HFFc6 (cell line): ENCODE measurements around the gene SLCO3A1. TPM values are rescaled to one million over a fixed set of nuclear protein-coding genes. Genes with fewer than 3 reads are reported as not detected.

Experiments used
- DNase-seq: peaks from one replicate; pipeline ENCODE4 v3.0.0-alpha.2; 2018
- H3K27ac Mint-ChIP-seq: 2 replicates; pipeline ENCODE4 v1.8.0; 2020; ENCODE audit warnings: mild to moderate bottlenecking, mixed read lengths
- H3K27me3 Mint-ChIP-seq: 2 replicates; pipeline ENCODE4 v1.8.0; 2021; ENCODE audit warnings: mild to moderate bottlenecking, moderate library complexity, mixed read lengths; ENCODE audit not compliant: insufficient read depth
- H3K36me3 Mint-ChIP-seq: 2 replicates; pipeline ENCODE4 v1.8.0; 2021; ENCODE audit warnings: low read depth, mixed read lengths
- H3K4me1 Mint-ChIP-seq: 2 replicates; pipeline ENCODE4 v1.8.0; 2020; ENCODE audit warnings: low read depth, mixed read lengths
- H3K4me3 Mint-ChIP-seq: 2 replicates; pipeline ENCODE4 v1.8.0; 2020; ENCODE audit warnings: mild to moderate bottlenecking, moderate library complexity, mixed read lengths
- H3K9me3 Mint-ChIP-seq: 2 replicates; pipeline ENCODE4 v1.8.0; 2020; ENCODE audit warnings: mild to moderate bottlenecking, mixed read lengths
- CTCF ChIP-seq: fragments of 200-600 bp; sonication (generic); IDR thresholded peaks from 2 replicates; pipeline ENCODE4 v1.5.0; 2021; ENCODE audit warnings: antibody characterized with exemption, mild to moderate bottlenecking
- total RNA-seq, 6 experiments: library from RNA; stranded (reverse); fragmentation: NEBNext Ultra II Directional; extraction: Animal tissue kit (Norgen Biotek cat#: 25700); gene quantifications; 2 replicates in 1 of 6; 3 replicates in 5 of 6; pipeline ENCODE4 v1.2.3, GENCODE V29; 2021

Gene SLCO3A1
- total RNA-seq, 6 experiments from 2014 or later, result 5.7 to 19.4 (median 14.4) TPM

DNA sequence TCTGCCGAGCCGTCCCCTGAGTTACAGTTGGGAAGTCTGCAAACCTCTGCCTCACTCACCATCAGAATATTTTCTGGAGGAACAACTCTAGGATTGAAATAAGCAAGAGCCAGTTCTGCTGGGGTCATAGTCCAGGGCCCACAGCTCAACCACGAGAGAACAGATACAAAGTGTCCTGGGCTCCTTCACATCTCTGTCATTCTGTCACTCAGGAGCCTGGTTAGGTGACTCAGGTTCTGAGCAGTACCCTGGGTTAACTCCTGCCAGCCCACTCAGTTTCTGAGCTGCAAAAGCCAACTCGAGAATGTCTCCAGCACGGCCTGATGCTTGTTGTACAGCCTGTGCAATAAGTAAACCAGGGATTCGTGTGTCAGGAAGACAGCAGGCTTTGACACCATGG lies 155.7 kb downstream of the SLCO3A1 start:
- TF ChIP-seq CTCF, result no peak
- Mint-ChIP-seq H3K36me3 (no peaks in the 10 kb centered on the region), H3K27me3 (peaks cover 4% of the 10 kb centered on the region; the same call in 1 of the 2 replicates), H3K9me3 (peaks cover 5% of the 10 kb centered on the region; the same call in 1 of the 2 replicates), H3K27ac (no peak overlapping the region), H3K4me3 (no peak overlapping the region), H3K4me1 (peaks cover 10% of the 10 kb centered on the region)
- no peak for DNase-seq

- peaks cover 4% of the 10 kb centered on the region for H3K27me3 Mint-ChIP-seq
- H3K4me3 Mint-ChIP-seq, result peak overlapping the region; percentile 44; the same call in 1 of the 2 replicates
- DNase-seq, result no peak
- no peaks in the 10 kb centered on the region for H3K36me3 Mint-ChIP-seq
- H3K9me3 Mint-ChIP-seq, result peaks cover 5% of the 10 kb centered on the region; the same call in 1 of the 2 replicates
- H3K27ac Mint-ChIP-seq, result no peak overlapping the region
- TF ChIP-seq CTCF, result no peak
- H3K4me1 Mint-ChIP-seq, result peaks cover 10% of the 10 kb centered on the region
These were observed 158.3 kb downstream of the SLCO3A1 start for GRCh38 chr15:92011611-92012367.

DNA sequence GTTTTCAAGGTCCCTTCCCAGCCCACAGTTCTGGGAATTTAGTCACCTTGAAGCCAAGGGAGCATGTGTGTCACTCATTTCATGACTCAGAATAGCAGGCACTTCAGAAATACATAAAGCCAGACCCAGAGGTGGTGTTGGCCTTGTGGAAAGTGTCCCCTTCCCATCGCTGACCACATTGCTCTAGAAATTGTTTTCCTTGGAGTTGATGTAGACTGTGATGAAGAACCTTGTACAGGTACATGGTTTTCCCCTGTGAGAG lies 158.8 kb downstream of the SLCO3A1 start:
- peaks cover 4% of the 10 kb centered on the region for H3K27me3 Mint-ChIP-seq
- no peak overlapping the region for H3K4me3 Mint-ChIP-seq
- H3K27ac Mint-ChIP-seq, result no peak overlapping the region
- H3K9me3 Mint-ChIP-seq, result peaks cover 2% of the 10 kb centered on the region; the same call in 1 of the 2 replicates
- no peak for TF ChIP-seq CTCF
- H3K36me3 Mint-ChIP-seq, result no peaks in the 10 kb centered on the region
- no peak for DNase-seq
- H3K4me1 Mint-ChIP-seq, result peaks cover 10% of the 10 kb centered on the region

- no peak for DNase-seq
- Mint-ChIP-seq H3K36me3 (no peaks in the 10 kb centered on the region), H3K9me3 (peaks cover 4% of the 10 kb centered on the region), H3K4me1 (peaks cover 10% of the 10 kb centered on the region), H3K4me3 (no peak overlapping the region), H3K27ac (no peak overlapping the region), H3K27me3 (peaks cover 1% of the 10 kb centered on the region)
- no peak for TF ChIP-seq CTCF
These were observed 159.4 kb downstream of the SLCO3A1 start for GRCh38 chr15:92012881-92013280.

- peaks cover 8% of the 10 kb centered on the region for H3K9me3 Mint-ChIP-seq
- H3K4me3 Mint-ChIP-seq, result no peak overlapping the region
- H3K27me3 Mint-ChIP-seq, result peaks cover 1% of the 10 kb centered on the region
- TF ChIP-seq CTCF, result no peak
- peaks cover 10% of the 10 kb centered on the region for H3K4me1 Mint-ChIP-seq
- no peaks in the 10 kb centered on the region for H3K36me3 Mint-ChIP-seq
- H3K27ac Mint-ChIP-seq, result no peak overlapping the region
- no peak for DNase-seq
These were observed 160.9 kb downstream of the SLCO3A1 start for GRCh38 chr15:92014281-92015030.
